Measurements from ENCODE around the gene WNT16.
"Not testable (repeated sequence)": the region's sequence is repeated elsewhere in the genome, so short reads cannot be mapped to it uniquely, and the experiment has no call there.

WNT16 gene

DNA sequence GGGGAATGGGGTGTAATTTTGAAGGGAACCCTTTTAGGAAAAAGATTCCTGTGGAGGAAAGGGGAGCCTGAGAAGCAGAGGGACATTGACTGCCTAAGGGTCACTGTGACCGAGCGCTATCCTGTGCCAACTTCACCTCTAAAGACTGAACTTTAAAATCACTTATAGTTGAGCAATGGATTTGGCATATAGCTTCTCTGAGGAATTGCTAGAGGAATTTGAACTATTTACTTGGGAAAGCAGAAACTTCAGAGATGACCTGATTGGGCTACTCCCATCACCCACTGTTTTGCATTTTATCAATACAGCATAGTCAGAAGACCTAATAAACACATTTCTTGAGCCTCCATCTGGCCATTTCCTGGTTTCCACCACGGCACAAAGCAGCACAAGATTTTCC is 23.7 kb upstream of the WNT16 start:
- in situ Hi-C loops (cut with MboI; ENCODE audit: low sequenced_read_pairs), result no loop called here

DNA sequence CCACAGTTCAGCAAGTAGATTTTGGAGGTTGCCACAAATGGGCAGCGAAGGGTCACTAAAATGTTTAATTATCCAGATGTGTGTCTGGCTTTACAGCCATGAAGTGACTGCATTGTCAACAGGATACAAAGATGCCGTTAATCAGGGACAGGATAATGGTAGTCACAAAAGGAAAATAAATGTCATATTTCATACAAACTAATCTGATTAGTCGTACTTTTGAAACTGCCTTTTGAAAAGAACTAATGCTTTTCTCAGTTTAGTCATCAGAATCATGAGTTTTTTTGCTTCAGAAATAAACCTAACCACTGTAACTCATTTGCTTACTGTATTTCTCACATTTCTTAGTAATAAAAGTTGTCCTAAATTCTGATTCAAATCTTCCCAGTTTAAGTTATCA is 22.2 kb upstream of the WNT16 start:
- in situ Hi-C loops (cut with MboI; ENCODE audit: low sequenced_read_pairs), result no loop called here

GRCh38 chr7:121307021-121307574 is 21.7 kb upstream of the WNT16 start:
- in situ Hi-C loops (cut with MboI; ENCODE audit: low sequenced_read_pairs), result no loop called here

DNA sequence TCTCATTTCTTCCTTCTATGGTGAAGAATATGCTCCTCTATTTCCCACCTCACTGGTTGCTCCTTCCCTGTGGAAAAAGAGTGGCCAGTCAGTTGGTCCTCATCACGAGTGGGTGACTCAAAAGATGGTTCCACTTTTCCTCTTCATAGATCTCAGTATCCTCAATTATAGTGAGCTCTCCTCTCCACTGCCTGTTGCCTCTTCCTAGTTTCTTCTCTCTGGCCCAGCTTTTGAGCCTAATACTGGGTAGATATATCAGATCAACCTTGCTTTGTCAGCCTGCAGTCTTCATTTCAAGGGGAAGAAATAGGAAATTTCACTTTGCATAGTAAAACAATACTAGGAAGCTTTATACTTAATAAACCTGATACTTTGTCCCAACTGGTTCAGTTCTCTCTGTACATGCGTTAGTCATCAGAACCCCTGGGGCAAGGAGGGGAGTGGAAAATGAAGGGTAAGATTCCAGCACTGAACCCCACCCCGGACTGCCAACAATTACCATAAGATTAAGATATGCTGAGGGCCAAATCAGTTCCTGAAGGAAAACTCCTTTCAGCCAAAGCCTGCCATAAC is 15.5 kb upstream of the WNT16 start:
- in situ Hi-C loops (cut with MboI; ENCODE audit: low sequenced_read_pairs), result no loop called here

DNA sequence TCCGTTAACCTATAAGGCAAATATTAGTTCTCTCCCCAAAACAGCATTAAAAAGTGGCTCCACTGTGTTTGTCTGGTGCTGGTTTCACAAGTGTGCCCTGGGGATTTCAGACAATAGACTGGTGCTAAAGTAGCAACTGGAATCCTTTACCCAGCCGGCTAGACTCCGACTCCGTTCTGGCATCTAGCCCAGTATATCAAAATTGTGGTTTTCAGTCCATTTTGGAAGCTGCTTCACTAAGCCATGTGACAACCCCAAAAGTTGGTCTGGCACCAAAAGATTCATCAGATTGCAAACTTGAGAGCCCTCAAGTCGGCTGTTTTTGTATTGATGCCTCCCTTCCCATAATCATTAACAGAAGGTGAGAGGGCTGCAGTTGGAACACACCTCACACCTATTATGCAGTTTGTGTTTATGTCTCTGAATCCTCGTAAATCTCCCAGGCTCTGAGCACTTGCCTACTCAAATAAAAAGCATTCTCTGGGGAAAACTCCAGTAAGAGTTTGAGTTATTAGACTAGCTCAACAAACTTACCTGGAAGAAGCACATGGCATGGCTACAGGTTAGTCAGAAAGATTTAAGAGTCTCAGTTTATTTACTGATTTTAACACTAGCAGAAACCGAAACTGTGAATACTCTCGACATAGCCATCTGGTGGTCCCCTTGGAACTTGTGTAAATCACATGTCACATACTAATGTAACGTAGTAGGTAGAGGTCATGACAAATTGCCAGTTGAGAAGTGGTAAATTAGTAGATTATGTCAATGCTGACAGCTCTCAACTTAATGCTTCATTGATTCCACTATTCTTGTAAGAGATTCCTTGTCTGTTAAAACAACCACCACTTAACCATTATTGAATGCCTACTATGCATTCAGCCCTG is 14.8 kb upstream of the WNT16 start:
- in situ Hi-C loops (cut with MboI; ENCODE audit: low sequenced_read_pairs), result no loop called here

DNA sequence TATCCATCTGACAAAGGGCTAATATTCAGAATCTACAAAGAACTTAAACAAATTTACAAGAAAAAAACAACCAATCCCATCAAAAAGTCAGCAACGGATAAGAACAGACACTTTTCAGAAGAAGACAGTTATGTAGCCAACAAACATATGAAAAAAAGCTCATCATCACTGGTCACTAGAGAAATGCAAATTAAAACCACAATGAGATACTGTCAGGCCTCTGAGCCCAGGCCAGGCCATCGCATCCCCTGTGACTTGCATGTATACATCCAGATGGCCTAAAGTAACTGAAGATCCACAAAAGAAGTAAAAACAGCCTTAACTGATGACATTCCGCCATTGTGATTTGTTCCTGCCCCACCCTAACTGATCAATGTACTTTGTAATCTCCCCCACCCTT is 13.6 kb upstream of the WNT16 start:
- in situ Hi-C loops (cut with MboI; ENCODE audit: low sequenced_read_pairs), result not testable (repeated sequence)

GRCh38 chr7:121322460-121322859 is 6.3 kb upstream of the WNT16 start:
- in situ Hi-C loops (cut with MboI; ENCODE audit: low sequenced_read_pairs), result no loop called here

DNA sequence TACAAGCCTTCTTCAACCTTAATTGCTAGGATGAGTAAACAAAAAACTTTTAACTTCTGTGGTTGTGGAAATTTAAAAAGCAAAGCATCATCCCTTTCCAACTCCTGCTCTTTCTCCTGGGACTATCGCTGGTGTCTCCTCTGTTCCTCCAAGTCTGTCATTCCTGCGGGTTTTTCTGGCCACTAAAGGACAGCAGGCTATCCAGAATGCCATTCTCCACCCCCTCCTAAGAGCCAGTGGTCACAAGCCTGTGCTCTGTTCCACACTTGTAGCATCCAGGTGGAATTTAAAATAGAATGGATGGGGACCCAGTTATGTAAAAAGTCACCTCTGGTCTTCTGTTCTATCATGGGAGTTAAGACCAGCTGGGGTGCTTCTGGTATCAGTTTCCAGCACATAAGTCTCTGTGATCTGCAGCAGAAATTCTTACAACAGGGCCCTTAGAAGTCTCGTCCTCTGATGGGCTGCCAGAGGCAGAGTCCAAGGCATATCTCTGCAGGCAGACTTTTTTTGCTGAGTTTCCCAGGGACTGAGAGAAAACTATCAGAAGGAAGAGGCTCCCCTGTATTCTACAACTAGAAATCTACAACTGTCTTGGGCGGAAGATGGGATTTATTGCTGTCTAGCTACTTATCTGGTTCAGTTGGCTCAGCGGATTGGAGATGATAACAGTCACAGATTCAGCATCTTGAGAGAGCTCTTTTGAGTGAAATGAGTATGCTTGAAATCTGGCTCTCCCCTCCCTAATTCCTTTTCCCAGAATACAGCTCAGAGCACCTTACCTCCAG is 5.1 kb upstream of the WNT16 start:
- in situ Hi-C loops (cut with MboI; ENCODE audit: low sequenced_read_pairs), result no loop called here

GRCh38 chr7:121327671-121328070 is 1.1 kb upstream of the WNT16 start:
- in situ Hi-C loops (cut with MboI; ENCODE audit: low sequenced_read_pairs), result no loop called here

- in situ Hi-C loops (cut with MboI; ENCODE audit: low sequenced_read_pairs), result no loop called here
Measured at GRCh38 chr7:121329191-121330052, 622 bp downstream of the WNT16 start.

DNA sequence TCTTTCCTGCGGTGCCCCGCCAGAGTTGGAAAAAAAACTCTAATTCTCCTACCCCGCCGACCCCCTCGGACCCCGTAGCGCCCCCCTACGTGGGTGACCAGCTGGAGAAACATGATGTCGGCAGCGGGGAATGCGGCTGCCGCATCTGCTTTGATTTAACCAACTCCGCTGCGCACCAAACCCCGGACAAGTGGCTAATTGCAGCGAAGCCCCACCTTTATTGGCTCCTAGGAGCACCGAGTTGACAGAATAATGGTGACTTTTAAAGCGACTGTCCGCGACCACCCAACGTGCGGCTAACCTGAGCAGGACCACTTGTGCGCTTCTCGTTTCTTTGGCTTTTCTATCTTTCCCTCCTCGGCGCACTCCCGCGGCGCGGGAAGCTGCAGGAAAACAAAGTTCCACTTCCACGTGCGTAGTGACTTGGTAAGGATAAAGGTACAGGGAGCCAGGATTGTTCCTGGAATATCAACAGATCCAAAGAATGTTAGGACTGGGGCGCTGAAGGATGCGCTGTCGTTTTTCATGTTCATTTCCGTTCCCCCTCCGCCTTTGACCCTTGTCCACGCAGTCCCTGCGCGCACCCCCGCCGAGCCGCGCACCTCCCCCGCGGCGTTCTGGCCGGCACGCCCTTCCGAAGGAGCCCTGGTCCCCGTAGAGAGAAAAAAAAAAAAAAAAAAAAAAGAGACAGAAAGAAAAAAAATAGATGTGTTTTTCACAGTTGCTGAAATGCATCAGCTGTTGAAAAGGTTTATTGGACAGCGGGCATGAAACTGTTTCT is 1.4 kb downstream of the WNT16 start:
- in situ Hi-C loops (cut with MboI; ENCODE audit: low sequenced_read_pairs), result no loop called here

DNA sequence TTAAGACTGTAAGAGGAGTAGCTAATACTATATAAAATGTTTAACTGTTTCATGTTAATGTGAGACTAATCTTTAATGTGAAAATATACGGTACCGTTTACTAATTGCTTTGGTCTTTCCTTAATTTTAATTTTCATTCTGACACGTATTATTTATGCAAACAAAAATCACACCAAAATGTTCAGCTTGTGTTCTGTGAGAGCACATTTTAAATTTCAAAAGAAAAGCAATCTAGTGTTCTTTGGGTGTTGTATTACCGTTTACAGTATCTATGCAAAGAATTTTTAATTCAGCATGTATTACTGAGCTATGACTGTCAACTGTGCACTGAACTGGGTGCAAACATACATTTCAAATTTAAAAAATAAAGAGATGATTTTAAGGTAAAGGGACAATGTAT is 2.2 kb downstream of the WNT16 start:
- in situ Hi-C loops (cut with MboI; ENCODE audit: low sequenced_read_pairs), result no loop called here

DNA sequence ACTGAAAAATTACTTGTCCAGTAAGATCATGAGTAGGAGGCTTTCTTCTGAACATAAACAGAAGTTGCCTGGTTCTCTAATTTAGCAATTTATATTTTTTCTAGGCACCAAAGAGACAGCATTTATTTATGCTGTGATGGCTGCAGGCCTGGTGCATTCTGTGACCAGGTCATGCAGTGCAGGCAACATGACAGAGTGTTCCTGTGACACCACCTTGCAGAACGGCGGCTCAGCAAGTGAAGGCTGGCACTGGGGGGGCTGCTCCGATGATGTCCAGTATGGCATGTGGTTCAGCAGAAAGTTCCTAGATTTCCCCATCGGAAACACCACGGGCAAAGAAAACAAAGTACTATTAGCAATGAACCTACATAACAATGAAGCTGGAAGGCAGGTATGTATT is 2.8 kb downstream of the WNT16 start:
- in situ Hi-C loops (cut with MboI; ENCODE audit: low sequenced_read_pairs), result no loop called here

DNA sequence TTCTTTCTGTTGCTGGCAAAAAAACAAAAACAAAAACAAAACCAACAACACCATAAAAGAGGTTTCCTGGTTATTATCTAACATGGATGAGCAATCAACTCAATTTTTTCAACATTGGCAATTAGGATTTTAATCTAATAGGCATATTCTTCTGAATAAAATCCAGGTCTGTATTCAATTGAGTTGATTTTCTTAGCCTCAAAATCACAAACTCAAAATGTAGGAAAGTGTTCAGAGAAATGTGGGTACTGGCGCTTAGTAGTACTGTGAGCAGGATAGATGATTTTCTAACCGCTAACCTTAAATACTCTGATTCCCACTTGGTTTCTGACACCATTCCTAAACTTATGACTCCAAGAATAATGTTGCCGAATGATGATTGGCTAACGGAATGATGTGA is 5.6 kb downstream of the WNT16 start:
- in situ Hi-C loops (cut with MboI; ENCODE audit: low sequenced_read_pairs), result no loop called here

DNA sequence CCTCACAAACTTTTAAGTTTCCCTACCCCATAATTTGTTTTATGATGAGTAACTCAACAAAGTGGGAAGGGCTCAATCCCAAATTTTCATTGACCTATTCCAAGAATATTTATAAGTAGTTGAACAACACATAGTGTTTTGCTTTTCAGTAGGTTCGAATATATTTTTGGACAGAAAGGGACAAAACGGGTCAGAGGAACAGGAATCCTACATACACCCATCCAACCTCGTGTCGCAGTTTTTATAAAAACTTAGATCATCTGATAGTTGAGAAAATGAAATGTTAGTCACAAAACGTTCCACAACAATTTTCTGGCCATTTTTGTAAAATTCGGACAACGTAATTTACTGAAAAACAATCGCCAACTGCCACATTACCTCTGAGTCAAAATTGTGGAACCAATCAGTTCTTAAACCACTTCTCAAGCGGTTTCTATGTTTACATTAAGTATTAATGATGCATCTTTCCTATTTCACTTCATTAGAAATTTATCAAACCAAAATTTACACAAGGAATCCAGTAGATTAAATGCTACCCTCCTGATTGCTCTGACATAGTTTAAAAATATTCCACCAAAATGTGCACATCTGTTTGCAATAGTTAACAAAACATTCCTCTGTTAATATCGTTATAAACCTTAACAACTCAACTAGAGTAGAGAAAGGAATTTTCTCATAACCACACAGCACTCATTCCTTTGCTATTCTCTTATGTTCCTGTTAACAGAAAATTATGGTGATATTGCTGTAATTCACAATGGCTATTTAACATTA is 6.3 kb downstream of the WNT16 start:
- in situ Hi-C loops (cut with MboI; ENCODE audit: low sequenced_read_pairs), result no loop called here

GRCh38 chr7:121336579-121336978 is 7.8 kb downstream of the WNT16 start:
- in situ Hi-C loops (cut with MboI; ENCODE audit: low sequenced_read_pairs), result no loop called here

DNA sequence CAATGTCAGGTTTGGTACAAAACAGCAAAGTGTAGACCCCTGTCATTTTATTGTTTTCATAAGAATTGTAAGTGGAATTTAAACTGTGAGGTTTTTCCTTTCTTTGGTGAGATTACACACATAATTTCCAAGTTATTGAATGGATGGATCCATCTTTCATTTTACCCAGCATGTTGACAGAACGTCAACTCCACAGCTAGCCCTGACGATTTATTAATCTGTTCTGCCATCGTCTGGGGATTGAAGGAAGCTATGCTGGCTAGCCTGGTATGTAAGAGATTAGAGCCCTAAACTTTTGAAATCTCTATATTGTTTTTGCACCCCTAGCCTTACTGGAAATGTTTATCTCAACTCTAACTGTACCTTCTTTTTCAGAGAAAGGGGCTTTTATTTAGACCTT is 8.6 kb downstream of the WNT16 start:
- in situ Hi-C loops (cut with MboI; ENCODE audit: low sequenced_read_pairs), result no loop called here

DNA sequence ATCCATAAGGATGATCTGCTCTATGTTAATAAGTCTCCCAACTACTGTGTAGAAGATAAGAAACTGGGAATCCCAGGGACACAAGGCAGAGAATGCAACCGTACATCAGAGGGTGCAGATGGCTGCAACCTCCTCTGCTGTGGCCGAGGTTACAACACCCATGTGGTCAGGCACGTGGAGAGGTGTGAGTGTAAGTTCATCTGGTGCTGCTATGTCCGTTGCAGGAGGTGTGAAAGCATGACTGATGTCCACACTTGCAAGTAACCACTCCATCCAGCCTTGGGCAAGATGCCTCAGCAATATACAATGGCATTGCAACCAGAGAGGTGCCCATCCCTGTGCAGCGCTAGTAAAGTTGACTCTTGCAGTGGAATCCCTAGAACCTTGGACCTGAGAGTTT is 10.3 kb downstream of the WNT16 start:
- in situ Hi-C loops (cut with MboI; ENCODE audit: low sequenced_read_pairs), result no loop called here

DNA sequence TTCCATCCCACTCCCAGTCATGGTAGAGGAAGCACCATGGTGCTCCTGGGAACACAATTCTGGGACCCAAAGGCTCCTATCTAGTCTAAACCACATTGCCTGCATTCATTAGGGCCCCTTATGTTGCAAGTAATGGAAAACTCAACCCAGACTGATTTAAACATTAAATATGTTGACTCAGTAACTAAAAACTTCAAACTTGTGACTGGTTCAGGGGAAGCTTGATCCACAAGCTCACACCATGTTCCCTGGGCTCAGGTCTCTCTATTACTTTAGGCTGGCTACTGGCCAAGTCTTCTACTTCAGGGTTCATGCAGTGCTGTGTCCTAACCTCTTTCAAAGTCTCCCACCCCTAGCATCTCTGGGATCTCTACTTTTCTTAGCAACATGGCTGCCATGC is 13.1 kb downstream of the WNT16 start:
- in situ Hi-C loops (cut with MboI; ENCODE audit: low sequenced_read_pairs), result no loop called here
